H1 (cell line): ENCODE measurements around the gene SMIM8. TPM values are rescaled to one million over a fixed set of nuclear protein-coding genes. Genes with fewer than 3 reads are reported as not detected.

Source experiments
- CHD7 ChIP-seq: fragments of 300-600 bp; sonication (generic); IDR thresholded peaks from 2 replicates; pipeline ENCODE4 v1.7.1; 2012; ENCODE audit warnings: low read length, moderate library complexity, mild to moderate bottlenecking, inconsistent platforms; ENCODE audit not compliant: insufficient replicate concordance
- RAD21 ChIP-seq, 2 experiments: IDR thresholded peaks in 1 of 2; conservative IDR thresholded peaks in 1 of 2; 2 replicates each; pipeline ENCODE4 v1.6.1; 2011; ENCODE audit warnings: low read depth in 2 of 2, low read length in 2 of 2, improper control_type of control experiment in 1 of 2, inconsistent platforms in 1 of 2, mild to moderate bottlenecking in 1 of 2, moderate library complexity in 1 of 2
- polyA plus RNA-seq, 7 experiments: library from polyadenylated mRNA; depleted of rRNA in 3 of 7; stranded (reverse) in 5 of 7; unstranded in 2 of 7; fragments of >200 nt in 5 of 7; fragments of 200-250 nt in 2 of 7; gene quantifications; 1 replicate in 5 of 7; 2 replicates in 1 of 7; 4 replicates in 1 of 7; pipeline versions ENCODE4 v1.2.1 to v1.2.3, GENCODE V29; 2011 to 2013; ENCODE audit warnings: missing spikeins in 2 of 7, mixed read lengths in 2 of 7
- total RNA-seq: library from RNA; stranded (reverse); fragmentation: NEBNext Ultra II Directional; extraction: Animal tissue kit (Norgen Biotek cat#: 25700); gene quantifications from 2 replicates; pipeline ENCODE4 v1.2.1, GENCODE V29; 2021

Gene SMIM8
- total and polyA plus RNA-seq, 2 of the 8 experiments (the other 6 are each of a cell fraction or from before 2014, with no cell fraction given): 3.0 to 10.7 TPM

- TF ChIP-seq CHD7: no peak
- peak; percentile 39 to 45 for TF ChIP-seq RAD21 (IDR thresholded peaks at IDR 0.05 in 1 of 2, conservative IDR thresholded peaks at IDR 0.05 in 1 of 2; ENCODE audit: low read depth in 2 of 2, low read length in 2 of 2)
These were observed 45.3 kb upstream of the SMIM8 start (continued) for GRCh38 chr6:87277123-87277522.
